Progenitor cell of endocrine pancreas (in vitro differentiated cells): ENCODE results near the gene UBAC2. TPM values are rescaled to one million over a fixed set of nuclear protein-coding genes. Genes with fewer than 3 reads are reported as not detected.

ENCODE experiments used
- DNase-seq: peaks from one replicate; pipeline ENCODE4 v3.0.0; 2021; ENCODE audit warnings: low spot score; ENCODE audit not compliant: unreplicated experiment
- H3K27ac Mint-ChIP-seq: 2 replicates; pipeline ENCODE4 v1.8.0; 2021; ENCODE audit warnings: mild to moderate bottlenecking, moderate library complexity, mixed read lengths
- H3K27me3 Mint-ChIP-seq: 2 replicates; pipeline ENCODE4 v1.8.0; 2021; ENCODE audit warnings: mixed read lengths
- H3K36me3 Mint-ChIP-seq: 2 replicates; pipeline ENCODE4 v1.8.0; 2022; ENCODE audit warnings: mixed read lengths; ENCODE audit not compliant: insufficient read depth
- H3K4me1 Mint-ChIP-seq: 2 replicates; pipeline ENCODE4 v1.8.0; 2021; ENCODE audit warnings: low read depth, mixed read lengths
- H3K4me3 Mint-ChIP-seq: 2 replicates; pipeline ENCODE4 v1.8.0; 2021; ENCODE audit warnings: low read depth, mild to moderate bottlenecking, moderate library complexity, mixed read lengths
- H3K9me3 Mint-ChIP-seq: 2 replicates; pipeline ENCODE4 v1.8.0; 2021; ENCODE audit warnings: low read depth, mixed read lengths
- total RNA-seq: library from RNA; stranded (reverse); gene quantifications from 2 replicates; pipeline ENCODE4 v1.2.1, GENCODE V29; 2021
- TF ChIP-seq, protein P1 (sequence below): fragments of 200-600 bp; sonication (generic); IDR thresholded peaks from one replicate; pipeline ENCODE4 v1.5.0; 2021; ENCODE audit warnings: antibody characterized with exemption, mild to moderate bottlenecking; ENCODE audit not compliant: unreplicated experiment

UBAC2 gene
- total RNA-seq, 1 donor from 2014 or later: 60.6 TPM

DNA sequence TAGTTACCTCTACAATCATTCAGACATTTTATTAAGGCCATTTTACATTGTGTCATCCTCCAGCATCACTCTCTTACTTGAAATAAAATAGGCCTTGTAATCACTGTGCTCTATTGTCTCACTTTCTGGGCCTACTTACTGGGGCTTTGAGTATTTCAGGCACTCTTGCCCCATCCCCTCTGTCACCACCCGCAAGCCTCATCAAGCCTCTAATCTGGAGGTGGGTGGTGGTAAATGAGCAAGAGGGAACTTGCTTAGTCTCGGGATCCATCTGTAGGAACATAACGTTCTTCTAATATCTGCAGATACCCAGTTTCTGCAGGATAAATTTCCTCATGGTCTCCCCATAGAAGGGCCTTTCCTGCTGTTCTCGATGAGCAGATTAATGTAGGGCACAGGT lies 77.0 kb downstream of the UBAC2 start:
- Mint-ChIP-seq H3K4me1 (peaks cover 6% of the 10 kb centered on the region), H3K27ac (no peak overlapping the region), H3K36me3 (peaks cover 9% of the 10 kb centered on the region), H3K9me3 (no peaks in the 10 kb centered on the region), H3K4me3 (no peak overlapping the region), H3K27me3 (no peaks in the 10 kb centered on the region)
- TF ChIP-seq, protein P1, sequence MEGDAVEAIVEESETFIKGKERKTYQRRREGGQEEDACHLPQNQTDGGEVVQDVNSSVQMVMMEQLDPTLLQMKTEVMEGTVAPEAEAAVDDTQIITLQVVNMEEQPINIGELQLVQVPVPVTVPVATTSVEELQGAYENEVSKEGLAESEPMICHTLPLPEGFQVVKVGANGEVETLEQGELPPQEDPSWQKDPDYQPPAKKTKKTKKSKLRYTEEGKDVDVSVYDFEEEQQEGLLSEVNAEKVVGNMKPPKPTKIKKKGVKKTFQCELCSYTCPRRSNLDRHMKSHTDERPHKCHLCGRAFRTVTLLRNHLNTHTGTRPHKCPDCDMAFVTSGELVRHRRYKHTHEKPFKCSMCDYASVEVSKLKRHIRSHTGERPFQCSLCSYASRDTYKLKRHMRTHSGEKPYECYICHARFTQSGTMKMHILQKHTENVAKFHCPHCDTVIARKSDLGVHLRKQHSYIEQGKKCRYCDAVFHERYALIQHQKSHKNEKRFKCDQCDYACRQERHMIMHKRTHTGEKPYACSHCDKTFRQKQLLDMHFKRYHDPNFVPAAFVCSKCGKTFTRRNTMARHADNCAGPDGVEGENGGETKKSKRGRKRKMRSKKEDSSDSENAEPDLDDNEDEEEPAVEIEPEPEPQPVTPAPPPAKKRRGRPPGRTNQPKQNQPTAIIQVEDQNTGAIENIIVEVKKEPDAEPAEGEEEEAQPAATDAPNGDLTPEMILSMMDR: no peak
- DNase-seq: no peak

DNA sequence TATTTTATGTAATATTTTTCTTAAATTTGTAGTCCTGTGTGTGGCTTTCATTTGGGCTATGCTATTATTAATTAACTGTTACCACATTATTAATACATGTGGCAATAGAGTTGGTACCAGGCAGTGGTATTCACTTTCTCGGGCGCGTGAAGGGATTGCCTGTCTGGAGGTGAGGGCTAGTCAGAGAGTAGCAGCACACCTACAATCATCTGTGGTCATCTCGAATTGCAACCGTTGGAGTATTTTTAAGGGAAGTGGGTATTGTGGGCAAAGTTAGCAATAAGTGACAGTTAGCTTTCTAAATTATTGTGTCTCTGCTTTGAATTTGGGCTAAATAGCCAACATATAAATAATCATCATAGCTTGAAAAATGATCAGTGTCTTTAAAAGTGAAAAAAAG lies 77.5 kb downstream of the UBAC2 start:
- TF ChIP-seq, protein P1: no peak
- Mint-ChIP-seq H3K36me3 (peaks cover 9% of the 10 kb centered on the region), H3K4me3 (no peak overlapping the region), H3K9me3 (no peaks in the 10 kb centered on the region), H3K27ac (no peak overlapping the region), H3K4me1 (peaks cover 6% of the 10 kb centered on the region), H3K27me3 (no peaks in the 10 kb centered on the region)
- no peak for DNase-seq

DNA sequence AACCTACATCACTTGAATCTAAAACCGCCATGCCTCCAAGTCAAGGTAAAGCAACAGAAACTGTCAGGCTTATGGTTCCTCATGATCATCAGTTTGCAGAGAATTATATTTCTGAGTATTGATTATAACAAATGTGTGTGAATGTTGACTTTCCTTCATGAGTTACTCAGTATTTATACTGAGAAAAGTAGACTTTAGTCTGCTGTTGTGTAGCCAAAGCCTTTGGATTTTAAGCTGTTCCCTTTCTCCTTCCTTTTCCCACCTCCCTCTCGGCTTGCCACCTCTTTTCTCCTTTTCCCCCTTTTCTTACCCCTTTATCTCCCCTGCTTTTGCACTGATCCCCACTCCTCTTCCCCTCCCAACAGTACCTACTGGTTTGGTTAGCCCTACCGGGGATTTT lies 78.2 kb downstream of the UBAC2 start:
- no peak for DNase-seq
- TF ChIP-seq, protein P1: no peak
- Mint-ChIP-seq H3K4me1 (peaks cover 6% of the 10 kb centered on the region), H3K27me3 (no peaks in the 10 kb centered on the region), H3K4me3 (no peak overlapping the region), H3K9me3 (no peaks in the 10 kb centered on the region), H3K36me3 (peaks cover 8% of the 10 kb centered on the region), H3K27ac (no peak overlapping the region)

DNA sequence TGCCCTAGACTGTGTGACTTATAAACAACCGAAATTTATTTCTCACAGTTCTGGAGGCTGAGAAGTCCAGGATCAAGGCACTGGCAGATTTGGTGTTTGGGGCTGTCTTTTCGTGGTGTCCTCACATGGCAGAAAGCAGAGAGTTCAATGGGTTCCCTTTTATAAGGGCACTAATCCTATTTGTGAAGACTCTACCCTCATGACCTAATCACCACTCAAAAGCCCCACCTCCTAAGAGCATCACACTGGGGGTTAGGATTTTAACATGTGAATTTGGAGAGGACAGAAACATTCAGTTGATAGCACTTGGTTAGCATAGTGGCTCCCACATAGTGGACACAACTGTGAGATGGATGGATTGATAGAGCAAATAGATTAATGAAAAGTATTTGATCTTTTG lies 79.0 kb downstream of the UBAC2 start:
- Mint-ChIP-seq H3K4me3 (no peak overlapping the region), H3K9me3 (no peaks in the 10 kb centered on the region), H3K27me3 (no peaks in the 10 kb centered on the region), H3K27ac (no peak overlapping the region), H3K36me3 (peaks cover 8% of the 10 kb centered on the region), H3K4me1 (peaks cover 6% of the 10 kb centered on the region)
- TF ChIP-seq, protein P1: no peak
- DNase-seq: no peak

DNA sequence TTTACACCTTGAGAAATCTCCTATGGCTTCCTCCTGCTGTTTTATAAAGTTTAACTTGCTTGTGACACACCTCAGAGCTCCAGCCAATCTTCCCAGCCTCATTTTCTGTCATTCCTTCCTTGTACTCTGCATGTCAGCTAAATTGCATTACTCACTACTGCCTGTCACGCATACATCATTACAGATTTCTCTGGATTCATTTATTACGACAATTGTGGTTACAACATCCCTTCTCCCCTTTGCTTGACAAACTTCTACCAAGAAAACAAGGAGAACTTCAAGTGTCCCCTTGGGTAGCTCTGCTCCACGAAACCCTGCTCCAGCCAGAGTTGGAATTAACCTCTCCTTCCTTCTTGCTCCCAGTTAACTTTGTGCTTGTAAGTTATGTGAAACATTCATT lies 79.5 kb downstream of the UBAC2 start:
- no peaks in the 10 kb centered on the region for H3K27me3 Mint-ChIP-seq
- DNase-seq: no peak
- TF ChIP-seq, protein P1: no peak
- H3K9me3 Mint-ChIP-seq: no peaks in the 10 kb centered on the region
- no peak overlapping the region for H3K4me3 Mint-ChIP-seq
- H3K4me1 Mint-ChIP-seq: peaks cover 6% of the 10 kb centered on the region
- H3K27ac Mint-ChIP-seq: peak overlapping the region; percentile 6
- H3K36me3 Mint-ChIP-seq: peaks cover 8% of the 10 kb centered on the region
